ENCODE results near the gene RNU1-3.
"Not testable (repeated sequence)": the region's sequence is repeated elsewhere in the genome, so short reads cannot be mapped to it uniquely, and the experiment has no call there.

DNA sequence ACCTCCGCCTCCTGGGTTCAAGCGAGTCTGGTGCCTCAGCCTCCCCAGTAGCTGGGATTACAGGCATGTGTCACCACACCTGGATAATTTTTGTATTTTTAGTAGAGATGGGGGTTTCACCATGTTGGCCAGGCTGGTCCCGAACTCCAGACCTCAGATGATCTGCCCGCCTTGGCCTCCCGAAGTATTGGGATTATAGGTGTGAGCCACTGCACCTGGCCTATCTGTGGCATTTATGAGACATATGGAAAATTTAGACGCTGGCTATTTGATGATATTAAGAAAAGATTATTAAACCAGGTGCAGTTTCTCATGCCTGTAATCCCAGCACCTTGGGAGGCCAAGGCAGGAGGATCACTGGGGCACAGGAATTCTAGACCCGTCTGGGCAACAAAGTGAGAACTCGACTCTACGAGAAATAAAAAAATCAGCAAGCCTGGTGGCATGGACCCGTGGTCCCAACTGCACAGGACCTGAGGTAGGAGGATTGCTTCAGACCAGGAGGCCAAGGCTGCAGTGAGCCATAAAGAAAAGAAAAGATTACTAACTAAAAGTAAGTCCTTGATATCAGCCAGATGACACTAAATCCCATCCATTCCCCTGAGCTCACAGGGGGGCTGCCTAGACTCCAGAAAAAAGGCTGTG, 30.1 kb downstream of the RNU1-3 start:
- not testable (repeated sequence) for TF ChIP-seq POLR2A, POLR2AphosphoS5, EP300 (IDR thresholded peaks at IDR 0.05)
- TF ChIP-seq, protein P1, sequence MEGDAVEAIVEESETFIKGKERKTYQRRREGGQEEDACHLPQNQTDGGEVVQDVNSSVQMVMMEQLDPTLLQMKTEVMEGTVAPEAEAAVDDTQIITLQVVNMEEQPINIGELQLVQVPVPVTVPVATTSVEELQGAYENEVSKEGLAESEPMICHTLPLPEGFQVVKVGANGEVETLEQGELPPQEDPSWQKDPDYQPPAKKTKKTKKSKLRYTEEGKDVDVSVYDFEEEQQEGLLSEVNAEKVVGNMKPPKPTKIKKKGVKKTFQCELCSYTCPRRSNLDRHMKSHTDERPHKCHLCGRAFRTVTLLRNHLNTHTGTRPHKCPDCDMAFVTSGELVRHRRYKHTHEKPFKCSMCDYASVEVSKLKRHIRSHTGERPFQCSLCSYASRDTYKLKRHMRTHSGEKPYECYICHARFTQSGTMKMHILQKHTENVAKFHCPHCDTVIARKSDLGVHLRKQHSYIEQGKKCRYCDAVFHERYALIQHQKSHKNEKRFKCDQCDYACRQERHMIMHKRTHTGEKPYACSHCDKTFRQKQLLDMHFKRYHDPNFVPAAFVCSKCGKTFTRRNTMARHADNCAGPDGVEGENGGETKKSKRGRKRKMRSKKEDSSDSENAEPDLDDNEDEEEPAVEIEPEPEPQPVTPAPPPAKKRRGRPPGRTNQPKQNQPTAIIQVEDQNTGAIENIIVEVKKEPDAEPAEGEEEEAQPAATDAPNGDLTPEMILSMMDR (IDR thresholded peaks at IDR 0.05) = not testable (repeated sequence)

Measured in suprapubic skin (tissue), 4 donors.